ENCODE results near the gene ABI1. TPM values are rescaled to one million over a fixed set of nuclear protein-coding genes. Genes with fewer than 3 reads are reported as not detected.

The ABI1 gene
- total and polyA plus RNA-seq, 9 of the 15 experiments (the other 6 are each of a cell fraction or from before 2014, with no cell fraction given), result 22.1 to 52.3 (median 39.0) TPM

GRCh38 chr10:26860443-26861204 is at the start of gene ABI1 (continued):
- TF ChIP-seq ZNF232 (CRISPR knock-in tag; IDR thresholded peaks at IDR 0.05) (no peak), GATA2 (CRISPR knock-in tag; IDR thresholded peaks at IDR 0.05) (no peak), CBX8 (IDR thresholded peaks at IDR 0.05; ENCODE audit: borderline replicate concordance, extremely low read depth, low read depth, low read length, poor library complexity, severe bottlenecking) (no peak), KAT7 (CRISPR knock-in tag; IDR thresholded peaks at IDR 0.05; ENCODE audit: borderline replicate concordance) (no peak; the same call in 1 of the 2 replicates), MCM3 (IDR thresholded peaks at IDR 0.05) (no peak), CREBBP (IDR thresholded peaks at IDR 0.05; ENCODE audit: low read depth, low read length) (no peak), RNF2 (IDR thresholded peaks at IDR 0.05) (no peak), BRCA1 (IDR thresholded peaks at IDR 0.05) (no peak), BRCA1 (CRISPR knock-in tag; IDR thresholded peaks at IDR 0.05) (no peak), JUN (IDR thresholded peaks at IDR 0.05; ENCODE audit: borderline replicate concordance, low read depth, low read length) (no peak), JUN (CRISPR knock-in tag; IDR thresholded peaks at IDR 0.05; ENCODE audit: borderline replicate concordance) (0 out of 2 replicates have a peak, but pooled peaks have one; percentile 23), KDM1A (IDR thresholded peaks at IDR 0.05) (no peak), ZBTB12 (CRISPR knock-in tag; IDR thresholded peaks at IDR 0.05) (no peak), RHOXF2B (CRISPR knock-in tag; conservative IDR thresholded peaks at IDR 0.05) (no peak), RFX7 (CRISPR knock-in tag; IDR thresholded peaks at IDR 0.05) (no peak), ARNT (IDR thresholded peaks at IDR 0.05) (no peak; a peak in 1 of 4 replicates), ZKSCAN3 (CRISPR knock-in tag; IDR thresholded peaks at IDR 0.05) (no peak), ZBTB49 (CRISPR knock-in tag; IDR thresholded peaks at IDR 0.05; ENCODE audit: borderline replicate concordance) (no peak), ZNF395 (CRISPR knock-in tag; IDR thresholded peaks at IDR 0.05) (peak; percentile 72; the same call in 1 of the 2 replicates), RFX5 (IDR thresholded peaks at IDR 0.05; ENCODE audit: low read depth, low read length) (no peak), PRDM10 (IDR thresholded peaks at IDR 0.05; ENCODE audit: partially characterized antibody) (peak; percentile 56)
